H9 (cell line): ENCODE data around the gene CCDC85A. TPM values are rescaled to one million over a fixed set of nuclear protein-coding genes. Genes with fewer than 3 reads are reported as not detected.

Experiments
- DNase-seq: peaks from one replicate; pipeline ENCODE4 v3.0.0-alpha.2; 2017
- H2AFZ ChIP-seq: one replicate; pipeline ENCODE4 v1.6.1; 2013; ENCODE audit warnings: mild to moderate bottlenecking, low read length, control low read depth, moderate library complexity
- H2AK5ac ChIP-seq: 2 replicates; pipeline ENCODE4 v1.6.1; 2013; ENCODE audit warnings: low read length, control low read depth, mixed read lengths; ENCODE audit not compliant: insufficient read length
- H2BK120ac ChIP-seq: one replicate; pipeline ENCODE4 v1.6.1; 2013; ENCODE audit warnings: low read depth, mild to moderate bottlenecking, low read length, control low read depth, inconsistent platforms; ENCODE audit not compliant: poor library complexity, severe bottlenecking
- H2BK12ac ChIP-seq: 2 replicates; pipeline ENCODE4 v1.6.1; 2013; ENCODE audit warnings: low read length, control low read depth, mixed read lengths, low read depth; ENCODE audit not compliant: insufficient read length
- H2BK15ac ChIP-seq: 2 replicates; pipeline ENCODE4 v1.6.1; 2013; ENCODE audit warnings: low read depth, low read length, control low read depth
- H2BK20ac ChIP-seq: one replicate; pipeline ENCODE4 v1.6.1; 2013; ENCODE audit warnings: low read depth, mild to moderate bottlenecking, low read length, control low read depth, inconsistent platforms; ENCODE audit not compliant: poor library complexity, severe bottlenecking
- H2BK5ac ChIP-seq: 2 replicates; pipeline ENCODE4 v1.6.1; 2013; ENCODE audit warnings: low read length, control low read depth, mixed read lengths; ENCODE audit not compliant: insufficient read length
- H3K14ac ChIP-seq: 2 replicates; pipeline ENCODE4 v1.6.1; 2013; ENCODE audit warnings: low read length, control low read depth; ENCODE audit not compliant: insufficient read depth
- H3K18ac ChIP-seq: 2 replicates; pipeline ENCODE4 v1.6.1; 2013; ENCODE audit warnings: low read depth, mild to moderate bottlenecking, mixed read lengths, low read length, control low read depth; ENCODE audit not compliant: insufficient read length
- H3K23ac ChIP-seq: 2 replicates; pipeline ENCODE4 v1.6.1; 2013; ENCODE audit warnings: low read length, control low read depth, mixed read lengths, low read depth; ENCODE audit not compliant: insufficient read length
- H3K23me2 ChIP-seq: 2 replicates; pipeline ENCODE4 v1.6.1; 2013; ENCODE audit warnings: low read depth, mild to moderate bottlenecking, mixed read lengths, low read length, control low read depth; ENCODE audit not compliant: insufficient read length, poor library complexity, severe bottlenecking
- H3K27ac ChIP-seq: 2 replicates; pipeline ENCODE4 v1.5.1; 2013; ENCODE audit warnings: low read length, control low read depth, mixed read lengths, low read depth; ENCODE audit not compliant: insufficient read length
- H3K27me3 ChIP-seq: 2 replicates; pipeline ENCODE4 v1.6.1; 2013; ENCODE audit warnings: low read length, control low read depth, inconsistent platforms; ENCODE audit not compliant: insufficient read depth
- H3K4ac ChIP-seq: 2 replicates; pipeline ENCODE4 v1.6.1; 2013; ENCODE audit warnings: low read depth, mild to moderate bottlenecking, control low read depth, inconsistent platforms, low read length, moderate library complexity
- H3K4me1 ChIP-seq: 2 replicates; pipeline ENCODE4 v1.6.1; 2013; ENCODE audit warnings: low read length, control low read depth, inconsistent platforms; ENCODE audit not compliant: insufficient read depth
- H3K4me2 ChIP-seq: 2 replicates; pipeline ENCODE4 v1.6.1; 2013; ENCODE audit warnings: low read length, control low read depth, mixed read lengths; ENCODE audit not compliant: insufficient read length, insufficient read depth
- H3K56ac ChIP-seq: 2 replicates; pipeline ENCODE4 v1.6.1; 2013; ENCODE audit warnings: low read depth, mild to moderate bottlenecking, mixed read lengths, low read length, control low read depth; ENCODE audit not compliant: insufficient read length
- H3K79me1 ChIP-seq: 2 replicates; pipeline ENCODE4 v1.6.1; 2013; ENCODE audit warnings: low read depth, mild to moderate bottlenecking, moderate library complexity, low read length, control low read depth, inconsistent platforms; ENCODE audit not compliant: insufficient read depth, poor library complexity, severe bottlenecking
- H3K79me2 ChIP-seq: 2 replicates; pipeline ENCODE4 v1.6.1; 2013; ENCODE audit warnings: low read length, control low read depth, inconsistent platforms; ENCODE audit not compliant: insufficient read depth
- H3K9ac ChIP-seq: 2 replicates; pipeline ENCODE4 v1.6.1; 2013; ENCODE audit warnings: low read length, control low read depth, mixed read lengths; ENCODE audit not compliant: insufficient read length; ENCODE audit errors: extremely low read depth
- H3K9me3 ChIP-seq: one replicate; pipeline ENCODE4 v1.6.1; 2013; ENCODE audit warnings: low read depth, low read length, inconsistent platforms; ENCODE audit not compliant: control insufficient read depth
- H3T11ph ChIP-seq: one replicate; pipeline ENCODE4 v1.6.1; 2013; ENCODE audit warnings: mild to moderate bottlenecking, low read length, control low read depth, inconsistent platforms
- H4K20me1 ChIP-seq: one replicate; pipeline ENCODE4 v1.6.1; 2013; ENCODE audit not compliant: control insufficient read depth, insufficient read length, insufficient read depth
- H4K5ac ChIP-seq: 2 replicates; pipeline ENCODE4 v1.6.1; 2013; ENCODE audit warnings: low read depth, mild to moderate bottlenecking, mixed read lengths, low read length, control low read depth; ENCODE audit not compliant: insufficient read length
- H4K8ac ChIP-seq: replicated peaks from 2 replicates; pipeline ENCODE4 v1.6.1; 2013; ENCODE audit warnings: low read length, control low read depth, mixed read lengths, low read depth; ENCODE audit not compliant: insufficient read length
- H4K91ac ChIP-seq: 2 replicates; pipeline ENCODE4 v1.6.1; 2013; ENCODE audit warnings: low read depth, mild to moderate bottlenecking, moderate library complexity, mixed read lengths, low read length, control low read depth; ENCODE audit not compliant: insufficient read length
- H3K27ac Mint-ChIP-seq, 3 experiments: 2 replicates in 2 of 3; 3 replicates in 1 of 3; pipeline ENCODE4 v1.8.0; 2020 to 2021; ENCODE audit warnings: mixed read lengths in 3 of 3, mild to moderate bottlenecking in 1 of 3, moderate library complexity in 1 of 3
- H3K27me3 Mint-ChIP-seq: 2 replicates; pipeline ENCODE4 v1.8.0; 2021; ENCODE audit warnings: low read depth, mild to moderate bottlenecking, moderate library complexity, mixed read lengths
- H3K36me3 Mint-ChIP-seq, 3 experiments: 2 replicates in 2 of 3; 3 replicates in 1 of 3; pipeline ENCODE4 v1.8.0; 2020 to 2021; ENCODE audit warnings: low read depth in 3 of 3, mixed read lengths in 3 of 3; ENCODE audit not compliant: insufficient read depth in 1 of 3
- H3K4me1 Mint-ChIP-seq, 2 experiments: 2 replicates each; pipeline ENCODE4 v1.8.0; 2020; ENCODE audit warnings: mixed read lengths in 2 of 2
- H3K4me3 Mint-ChIP-seq, 2 experiments: 2 replicates in 1 of 2; 3 replicates in 1 of 2; pipeline ENCODE4 v1.8.0; 2020 to 2021; ENCODE audit warnings: mild to moderate bottlenecking in 2 of 2, mixed read lengths in 2 of 2, moderate library complexity in 1 of 2
- H3K9me3 Mint-ChIP-seq, 2 experiments: 2 replicates in 1 of 2; 3 replicates in 1 of 2; pipeline ENCODE4 v1.8.0; 2020; ENCODE audit warnings: mild to moderate bottlenecking in 2 of 2, mixed read lengths in 2 of 2, moderate library complexity in 1 of 2
- CTCF ChIP-seq: fragments of 200-600 bp; sonication (generic); conservative IDR thresholded peaks from 3 replicates; pipeline ENCODE4 v1.8.0; 2021; ENCODE audit warnings: antibody characterized with exemption, mild to moderate bottlenecking
- WGBS: extraction: QIAGEN DNeasy Blood & Tissue Kit; methylation state at CpG from one replicate; pipeline ENCODE4 v1.1.7; 2013; ENCODE audit warnings: missing lambda C conversion rate, low lambda C conversion rate, mixed read lengths; ENCODE audit not compliant: insufficient read length; ENCODE audit errors: extremely low coverage; 5-methylcytosine and 5-hydroxymethylcytosine counted together
- total RNA-seq: library from RNA; stranded (reverse); gene quantifications from 2 replicates; pipeline ENCODE4 v1.2.1, GENCODE V29; 2021

Gene CCDC85A
- total RNA-seq, 1 experiment from 2014 or later: 0.17 TPM

GRCh38 chr2:56229397-56230060, 45.7 kb downstream of the CCDC85A start:
- H3K56ac ChIP-seq: no peak overlapping the region
- H3K14ac ChIP-seq: no peak overlapping the region
- H2BK20ac ChIP-seq: no peak overlapping the region
- H3K4ac ChIP-seq: no peak overlapping the region
- no peak overlapping the region for H4K8ac ChIP-seq
- no CpG with 5 or more reads among the region's 6 CpGs for WGBS
- no peak for DNase-seq
- H3K4me1 ChIP-seq: no peaks in the 10 kb centered on the region
- peaks cover 13 to 20% of the 10 kb centered on the region in 2 experiments for H3K4me1 Mint-ChIP-seq
- no peak overlapping the region for H3K18ac ChIP-seq
- no peaks in the 10 kb centered on the region for H3K9me3 ChIP-seq
- no peak overlapping the region for H3K23ac ChIP-seq
- H3K27me3 ChIP-seq: no peaks in the 10 kb centered on the region
- H3K27ac Mint-ChIP-seq: no peak overlapping the region
- no peak overlapping the region for H3T11ph ChIP-seq
- H4K91ac ChIP-seq: no peak overlapping the region
- H3K9ac ChIP-seq: no peak overlapping the region
- H3K4me3 Mint-ChIP-seq: no peak overlapping the region
- no peak overlapping the region for H2BK5ac ChIP-seq
- H2BK120ac ChIP-seq: no peak overlapping the region
- no peak overlapping the region for H2AK5ac ChIP-seq
- no peak overlapping the region for H4K5ac ChIP-seq
- H3K79me2 ChIP-seq: no peaks in the 10 kb centered on the region
- no peaks in the 10 kb centered on the region for H3K79me1 ChIP-seq
- no peaks in the 10 kb centered on the region for H3K36me3 Mint-ChIP-seq
- H3K23me2 ChIP-seq: no peaks in the 10 kb centered on the region
- no peak overlapping the region for H2BK12ac ChIP-seq
- no peaks in the 10 kb centered on the region for H4K20me1 ChIP-seq
- H2AFZ ChIP-seq: no peak overlapping the region
- no peak overlapping the region for H3K27ac ChIP-seq
- peaks cover 2% of the 10 kb centered on the region; the same call in 1 of the 2 replicates for H3K27me3 Mint-ChIP-seq
- TF ChIP-seq CTCF: no peak
- H3K4me2 ChIP-seq: no peak overlapping the region
- H3K9me3 Mint-ChIP-seq: no peaks in the 10 kb centered on the region
- H2BK15ac ChIP-seq: no peak overlapping the region
